Cerebellar cortex (tissue), 1 donor: ENCODE data around the gene SFXN2.
A peak's percentile ranks its signal among the peaks of the same experiment; 100 is the strongest.
"Not testable (repeated sequence)": the region's sequence is repeated elsewhere in the genome, so short reads cannot be mapped to it uniquely, and the experiment has no call there.

Experiments used
- DNase-seq: peaks from one replicate; pipeline ENCODE4 v3.0.0-alpha.2; 2015; ENCODE audit warnings: low spot score

SFXN2 gene

GRCh38 chr10:102753718-102754117 lies 39.3 kb downstream of the SFXN2 start:
- DNase-seq: no peak

DNA sequence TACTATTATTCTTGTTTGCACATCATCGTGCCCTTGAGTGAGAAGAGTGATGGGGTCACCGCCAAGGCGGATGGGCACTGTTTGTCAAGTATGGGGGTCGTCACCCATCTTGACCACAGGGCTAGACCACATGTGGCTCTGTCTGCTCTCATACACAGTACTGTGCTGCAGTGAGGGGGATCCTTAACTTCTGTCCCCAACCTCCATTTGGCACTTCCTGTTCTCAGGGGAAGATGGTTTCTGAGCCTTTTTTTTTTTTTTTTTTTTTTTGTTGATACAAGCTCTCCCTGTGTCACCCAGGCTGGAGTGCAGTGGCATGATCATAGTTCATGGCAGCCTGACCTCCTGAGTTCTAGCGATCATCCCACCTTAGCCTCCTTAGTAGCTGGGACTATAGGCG lies 42.9 kb downstream of the SFXN2 start:
- DNase-seq: no peak

- no peak for DNase-seq
Measured at GRCh38 chr10:102758240-102758932, 44.0 kb downstream of the SFXN2 start.

GRCh38 chr10:102758933-102759262 lies 44.5 kb downstream of the SFXN2 start:
- not testable (repeated sequence) for DNase-seq

DNA sequence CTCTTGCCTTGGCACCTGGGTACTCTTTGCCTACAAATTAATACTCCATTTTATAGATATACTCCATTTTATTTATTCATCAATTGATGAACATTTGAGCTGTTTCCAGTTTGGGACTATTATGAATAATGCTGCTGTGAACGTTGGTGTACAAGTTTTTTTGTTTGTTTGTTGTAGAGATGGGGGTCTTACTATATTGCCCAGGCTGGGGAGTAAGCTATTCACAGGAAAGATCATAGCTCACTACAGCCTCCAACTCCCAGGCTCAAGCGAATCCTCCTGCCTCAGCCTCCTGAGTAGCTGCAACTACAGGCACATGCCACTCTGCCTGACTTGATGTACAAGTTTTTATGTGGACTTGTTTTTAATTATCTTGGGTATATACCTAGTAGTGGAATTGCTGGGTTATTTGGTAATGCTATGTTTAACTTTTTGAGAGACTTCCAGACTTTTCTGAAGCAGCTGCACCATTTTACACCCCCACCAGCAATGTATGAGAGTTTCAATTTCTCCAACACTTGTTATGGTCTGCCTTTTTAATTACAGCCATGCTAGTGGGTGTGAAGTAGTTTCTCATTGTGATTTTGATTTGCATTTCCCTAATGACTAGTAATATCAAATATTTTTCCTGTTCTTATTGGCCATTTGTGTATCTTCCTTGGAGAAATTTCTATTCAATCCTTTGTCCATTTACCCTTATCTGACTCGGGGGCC lies 45.2 kb downstream of the SFXN2 start:
- no peak for DNase-seq

- no peak for DNase-seq
Measured at GRCh38 chr10:102761981-102762380, 47.5 kb downstream of the SFXN2 start.

GRCh38 chr10:102762401-102763015 lies 48.1 kb downstream of the SFXN2 start:
- DNase-seq: no peak

DNA sequence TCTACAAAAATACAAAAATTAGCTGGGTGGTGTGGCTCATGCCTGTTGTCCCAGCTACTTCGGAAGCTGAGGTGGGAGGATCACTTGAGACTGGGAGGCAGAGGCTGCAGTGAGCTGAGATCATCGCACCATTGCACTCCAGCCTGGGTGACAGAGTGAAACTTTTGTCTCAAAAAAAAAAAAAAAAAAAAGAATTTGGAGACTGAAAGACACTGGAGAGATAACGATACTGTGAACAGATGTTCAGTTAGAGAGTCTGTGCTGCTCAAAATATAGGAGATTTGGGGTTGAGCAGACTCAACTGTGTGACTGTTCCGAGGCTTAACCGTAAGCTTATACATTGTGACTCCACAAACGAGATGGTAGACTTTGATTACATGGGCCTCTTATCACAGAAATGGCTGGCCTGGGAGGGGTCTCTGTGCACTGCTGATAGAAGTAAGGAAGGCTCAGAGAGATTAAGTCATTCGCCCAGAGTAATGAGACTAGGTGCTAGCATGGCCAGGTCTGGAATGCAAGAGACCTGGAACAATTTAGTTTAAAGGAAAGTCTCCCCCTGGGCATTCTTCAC lies 48.7 kb downstream of the SFXN2 start:
- no peak for DNase-seq

GRCh38 chr10:102764470-102765161 lies 50.2 kb downstream of the SFXN2 start:
- DNase-seq: no peak

DNA sequence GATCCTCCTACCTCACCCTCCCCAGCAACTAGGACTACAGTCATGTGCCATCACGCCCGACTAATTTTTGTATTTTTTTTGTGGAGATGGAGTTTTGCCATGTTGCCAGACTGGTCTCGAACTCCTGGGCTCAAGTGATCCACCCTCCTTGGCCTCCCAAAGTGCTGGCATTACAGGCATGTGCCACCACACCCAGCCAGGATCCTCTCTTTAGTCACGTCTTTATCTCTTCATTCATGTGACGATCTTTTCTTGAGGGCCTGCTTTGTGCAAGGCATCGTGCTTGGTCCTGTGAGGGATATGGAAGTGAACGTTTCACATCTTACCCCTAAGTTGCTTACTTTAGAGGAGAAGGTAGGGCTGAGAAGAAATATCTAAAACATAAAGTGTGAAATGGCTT lies 50.9 kb downstream of the SFXN2 start:
- DNase-seq: no peak

DNA sequence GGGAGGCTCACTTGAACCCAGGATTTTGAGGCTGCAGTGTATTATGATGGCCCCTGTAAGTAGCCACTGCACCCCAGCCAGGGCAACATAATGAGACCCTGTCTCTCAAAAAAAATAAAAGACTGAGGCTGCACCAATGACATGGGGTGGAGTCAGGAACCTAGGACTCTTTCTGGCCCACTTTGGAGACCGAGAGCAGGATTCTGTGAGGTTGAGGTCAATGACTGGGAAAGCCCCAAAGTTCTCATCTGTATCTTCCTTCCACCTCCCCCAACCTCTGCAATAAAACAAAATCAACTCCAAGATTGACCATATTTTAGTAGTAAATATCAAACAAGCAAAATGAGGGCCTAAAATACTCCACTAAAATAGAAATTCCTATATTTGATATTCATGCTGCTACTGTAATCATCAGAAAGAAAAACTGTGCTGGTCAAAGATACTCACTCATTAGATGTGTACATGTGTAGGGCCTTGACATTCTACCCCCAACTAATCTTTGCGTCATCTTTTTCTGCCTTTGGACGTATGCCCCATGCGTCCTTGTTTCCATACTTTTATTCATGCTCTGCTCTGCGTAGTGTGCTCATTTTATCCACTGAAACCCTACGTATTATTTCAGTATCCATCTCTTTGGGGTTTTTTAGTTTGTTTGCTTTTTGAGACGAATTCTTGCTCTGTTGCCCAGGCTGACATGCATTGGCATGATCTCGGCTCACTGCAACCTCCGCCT lies 53.2 kb downstream of the SFXN2 start:
- no peak for DNase-seq

GRCh38 chr10:102769375-102770107 lies 55.1 kb downstream of the SFXN2 start:
- DNase-seq: no peak

GRCh38 chr10:102770108-102770482 lies 55.7 kb downstream of the SFXN2 start:
- no peak for DNase-seq

DNA sequence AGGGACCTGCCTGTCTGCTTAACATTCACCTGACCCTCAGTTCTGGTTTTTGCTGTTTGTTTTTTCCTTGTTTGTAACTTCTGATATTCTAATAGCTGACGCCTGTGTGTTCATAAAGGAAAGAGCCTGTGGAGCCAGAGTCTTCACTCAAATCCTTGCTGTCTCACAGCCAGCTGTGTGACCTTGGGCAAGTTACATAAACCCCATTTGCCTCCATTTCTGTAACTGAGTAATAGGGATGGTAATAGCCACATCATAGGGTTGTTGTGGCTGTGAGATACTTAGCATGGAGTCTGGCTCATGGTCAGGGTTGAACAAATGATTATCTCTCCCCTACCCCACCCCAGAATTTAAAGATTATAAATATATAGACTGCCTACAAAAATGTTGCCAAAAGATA lies 56.4 kb downstream of the SFXN2 start:
- DNase-seq: no peak

- DNase-seq: no peak
Measured at GRCh38 chr10:102773320-102773719, 58.9 kb downstream of the SFXN2 start.

DNA sequence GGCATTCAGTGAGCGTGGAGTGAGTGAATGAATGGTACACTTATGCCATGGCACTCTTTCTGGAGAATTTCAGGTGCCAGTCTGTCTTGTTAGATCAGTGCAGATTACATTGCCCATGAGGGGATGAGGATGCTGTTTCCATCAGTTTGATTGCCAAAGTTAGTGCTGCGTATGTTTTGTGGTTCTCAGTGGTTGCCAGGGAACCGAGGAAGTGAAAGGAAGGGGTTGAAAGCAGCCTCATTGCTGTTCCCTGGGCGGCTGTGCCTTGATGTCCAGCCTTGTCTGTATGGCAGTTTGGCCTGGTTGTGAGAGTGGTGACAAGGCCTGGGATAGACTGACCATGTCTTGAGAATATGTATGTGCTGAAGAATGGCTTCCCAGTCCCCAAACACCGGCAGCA lies 59.5 kb downstream of the SFXN2 start:
- DNase-seq: no peak

- DNase-seq: no peak
Measured at GRCh38 chr10:102775201-102775934, 60.9 kb downstream of the SFXN2 start.

DNA sequence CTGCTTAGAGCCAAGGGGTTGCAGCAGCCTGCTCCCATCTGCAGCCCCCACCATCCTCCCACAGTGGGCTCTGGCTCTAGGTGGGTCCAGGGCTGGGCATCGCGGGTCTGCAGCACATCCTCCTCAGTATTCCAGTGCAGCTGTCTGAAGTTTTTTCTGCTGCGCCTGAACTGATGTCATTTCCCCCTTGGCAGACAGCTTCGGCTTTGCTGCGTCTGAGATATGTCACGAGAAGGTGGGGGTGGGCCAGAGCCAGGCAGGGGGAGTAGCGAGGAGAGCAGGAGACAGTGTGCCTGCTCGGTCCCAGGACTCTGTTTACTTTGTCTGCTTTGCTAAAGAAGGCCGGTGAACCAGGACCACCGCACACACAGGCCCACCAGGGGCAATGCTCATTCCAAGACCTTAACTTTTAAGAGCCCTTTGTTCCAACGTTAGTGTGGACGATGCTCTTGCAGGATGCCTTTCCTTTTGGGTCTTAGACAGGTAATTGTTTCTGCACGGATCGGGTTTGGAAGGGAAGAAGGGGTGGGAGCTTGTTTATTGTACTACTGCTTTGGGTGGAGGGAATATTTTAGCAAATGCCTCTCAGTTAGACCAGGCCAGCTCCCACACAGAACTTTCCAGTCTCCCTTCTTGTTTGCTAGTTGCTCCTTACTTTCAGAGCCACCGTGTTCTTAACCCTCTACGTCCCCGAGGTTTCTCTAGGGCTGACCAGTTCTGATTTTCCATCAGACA lies 61.7 kb downstream of the SFXN2 start:
- DNase-seq: no peak

DNA sequence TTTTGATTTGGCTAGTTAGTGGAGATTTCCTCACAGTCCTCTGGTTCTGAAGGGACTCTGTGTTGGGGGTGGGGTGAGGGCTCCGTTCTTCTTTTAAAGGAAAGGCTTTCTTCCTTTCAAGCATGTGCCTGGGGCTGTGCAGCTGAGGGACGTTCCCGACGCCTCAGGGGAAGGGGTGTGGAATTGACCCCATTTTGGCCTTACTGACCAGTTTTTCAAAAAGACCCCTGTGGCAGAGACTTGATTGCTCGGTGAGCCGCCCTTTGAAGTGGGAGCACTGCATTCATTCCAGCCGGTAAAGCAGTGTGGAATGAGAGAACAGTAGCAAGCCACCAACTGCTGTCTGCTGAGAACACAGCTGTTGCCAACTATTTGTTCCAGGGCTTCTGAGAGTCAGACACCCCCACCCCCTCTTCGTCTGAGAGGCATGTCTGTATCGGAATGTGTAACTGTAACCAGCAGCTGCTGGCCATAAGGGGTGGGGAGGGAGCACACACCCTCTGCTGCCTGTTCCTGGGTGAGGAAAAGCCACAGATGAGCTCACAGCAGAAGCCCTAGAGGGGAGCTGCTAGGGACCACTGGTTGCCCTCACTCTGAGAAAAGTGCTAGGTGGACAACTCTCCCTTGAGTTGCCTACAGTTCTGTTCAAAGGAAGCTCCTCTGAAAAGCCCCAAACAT lies 62.5 kb downstream of the SFXN2 start:
- peak; percentile 30 for DNase-seq
